ENCODE results near the gene PEX7.

GRCh38 chr6:136866872-136867416 is 44.6 kb downstream of the PEX7 start:
- TF ChIP-seq CTCF (IDR thresholded peaks at IDR 0.05) (no peak), EP300 (IDR thresholded peaks at IDR 0.05; ENCODE audit: low read depth) (no peak), POLR2A (IDR thresholded peaks at IDR 0.05) (no peak), POLR2AphosphoS5 (IDR thresholded peaks at IDR 0.05) (no peak)

All from transverse colon (tissue), 4 donors.